Natural killer cell (primary cell): Measurements from ENCODE around the gene TFCP2L1. TPM values are rescaled to one million over a fixed set of nuclear protein-coding genes. Genes with fewer than 3 reads are reported as not detected.
A peak's percentile ranks its signal among the peaks of the same experiment; 100 is the strongest.

Source experiments
- ATAC-seq, 3 donors: fragments of 150-1000 bp in 2 of 3; fragments of 200-7000 bp in 1 of 3; cut with Tn5 transposase; 1 replicate in 1 of 3; 2 replicates in 2 of 3; pipeline ENCODE4 v1.10.0; 2021; ENCODE audit warnings: mild to moderate bottlenecking in 2 of 3, moderate library complexity in 2 of 3
- DNase-seq, 2 donors: peaks; one replicate each; pipeline versions ENCODE4 v3.0.0 to v3.0.0-alpha.2; 2013 to 2021; ENCODE audit warnings: mixed read lengths in 1 of 2
- H3K27ac ChIP-seq: one replicate; pipeline ENCODE4 v1.5.1; 2013; ENCODE audit warnings: mild to moderate bottlenecking, low read length
- H3K27me3 ChIP-seq: one replicate; pipeline ENCODE4 v1.6.1; 2013; ENCODE audit warnings: low read length; ENCODE audit not compliant: control insufficient read depth, insufficient read depth
- H3K36me3 ChIP-seq: one replicate; pipeline ENCODE4 v1.6.1; 2013; ENCODE audit warnings: low read length; ENCODE audit not compliant: control insufficient read depth, insufficient read depth
- H3K4me1 ChIP-seq: one replicate; pipeline ENCODE4 v1.6.1; 2013; ENCODE audit warnings: low read length; ENCODE audit not compliant: control insufficient read depth, insufficient read depth
- H3K4me3 ChIP-seq: one replicate; pipeline ENCODE4 v1.5.1; 2013; ENCODE audit warnings: low read length
- H3K9me3 ChIP-seq: one replicate; pipeline ENCODE4 v1.6.1; 2013; ENCODE audit warnings: low read length; ENCODE audit not compliant: control insufficient read depth, insufficient read depth
- H3K27ac Mint-ChIP-seq, 2 donors: one replicate each; pipeline ENCODE4 v1.8.0; 2022; ENCODE audit warnings: mild to moderate bottlenecking in 2 of 2, mixed read lengths in 2 of 2, moderate library complexity in 1 of 2
- H3K27me3 Mint-ChIP-seq, 2 donors: one replicate each; pipeline ENCODE4 v1.8.0; 2022; ENCODE audit warnings: low read depth in 2 of 2, mixed read lengths in 2 of 2
- H3K36me3 Mint-ChIP-seq: one replicate; pipeline ENCODE4 v1.8.0; 2022; ENCODE audit warnings: mixed read lengths
- H3K4me1 Mint-ChIP-seq, 2 donors: one replicate each; pipeline ENCODE4 v1.8.0; 2022; ENCODE audit warnings: mixed read lengths in 2 of 2
- H3K4me3 Mint-ChIP-seq: one replicate; pipeline ENCODE4 v1.8.0; 2022; ENCODE audit warnings: mild to moderate bottlenecking, moderate library complexity, mixed read lengths
- H3K9me3 Mint-ChIP-seq, 2 donors: one replicate each; pipeline ENCODE4 v1.8.0; 2022; ENCODE audit warnings: mixed read lengths in 2 of 2
- CTCF ChIP-seq: fragments of 200-600 bp; IDR thresholded peaks from one replicate; pipeline ENCODE4 v1.8.0; 2022; ENCODE audit warnings: antibody characterized with exemption
- WGBS: methylation state at CpG from one replicate; pipeline ENCODE4 v1.1.7; 2013; ENCODE audit warnings: missing lambda C conversion rate; ENCODE audit not compliant: insufficient coverage; 5-methylcytosine and 5-hydroxymethylcytosine counted together
- intact Hi-C: fragments of 100-400 bp; cut with micrococcal nuclease; formaldehyde crosslinking; loops from one replicate; pipeline ENCODE4 v1.14.2; 2022
- total RNA-seq, 4 donors: library from RNA; stranded (reverse); fragments of 120-200 nt in 1 of 4; gene quantifications; one replicate each; pipeline versions ENCODE4 v1.2.3 to v1.2.4, GENCODE V29; 2013 to 2022

Gene TFCP2L1
- total RNA-seq, 3 donors from 2014 or later (not counting 1 experiment from before 2014, with no cell fraction given) = 0.72 to 1.8 (median 0.85) TPM

GRCh38 chr2:121309801-121310200 lies 24.8 kb upstream of the TFCP2L1 start:
- ATAC-seq (peak; percentile 93 to 97 (median 94)), DNase-seq (peak; percentile 49 to 57)
- no peak overlapping the region for H3K4me3 ChIP-seq
- no peaks in the 10 kb centered on the region for H3K27me3 ChIP-seq
- H3K9me3 ChIP-seq = no peaks in the 10 kb centered on the region
- no peaks in the 10 kb centered on the region for H3K36me3 ChIP-seq
- TF ChIP-seq CTCF = no peak
- Mint-ChIP-seq H3K27ac (peak overlapping the region; percentile 85 to 86), H3K36me3 (no peaks in the 10 kb centered on the region), H3K4me3 (peak overlapping the region; percentile 49), H3K27me3 (peaks cover 0 to 7% of the 10 kb centered on the region in 2 donors), H3K4me1 (peaks cover 21 to 24% of the 10 kb centered on the region in 2 donors), H3K9me3 (no peaks in the 10 kb centered on the region)
- 7% methylated on average over 3 of the region's 3 CpGs for WGBS
- intact Hi-C loops = no loop called here
- peaks cover 6% of the 10 kb centered on the region for H3K4me1 ChIP-seq
- H3K27ac ChIP-seq = no peak overlapping the region

- Histone ChIP-seq H3K4me3 (no peak overlapping the region), H3K4me1 (peaks cover 6% of the 10 kb centered on the region), H3K9me3 (no peaks in the 10 kb centered on the region), H3K27ac (no peak overlapping the region), H3K36me3 (no peaks in the 10 kb centered on the region), H3K27me3 (no peaks in the 10 kb centered on the region)
- DNase-seq = no peak
- Mint-ChIP-seq H3K27ac (peak overlapping the region; percentile 85 to 86), H3K27me3 (peaks cover 0 to 7% of the 10 kb centered on the region in 2 donors), H3K4me1 (peaks cover 21 to 24% of the 10 kb centered on the region in 2 donors), H3K36me3 (no peaks in the 10 kb centered on the region), H3K4me3 (peak overlapping the region; percentile 55), H3K9me3 (no peaks in the 10 kb centered on the region)
- peak in 2 of 3 donors; percentile 2 to 13 for ATAC-seq
- intact Hi-C loops = no loop called here
- no peak for TF ChIP-seq CTCF
Observed at GRCh38 chr2:121309323-121309722, 24.3 kb upstream of the TFCP2L1 start.

DNA sequence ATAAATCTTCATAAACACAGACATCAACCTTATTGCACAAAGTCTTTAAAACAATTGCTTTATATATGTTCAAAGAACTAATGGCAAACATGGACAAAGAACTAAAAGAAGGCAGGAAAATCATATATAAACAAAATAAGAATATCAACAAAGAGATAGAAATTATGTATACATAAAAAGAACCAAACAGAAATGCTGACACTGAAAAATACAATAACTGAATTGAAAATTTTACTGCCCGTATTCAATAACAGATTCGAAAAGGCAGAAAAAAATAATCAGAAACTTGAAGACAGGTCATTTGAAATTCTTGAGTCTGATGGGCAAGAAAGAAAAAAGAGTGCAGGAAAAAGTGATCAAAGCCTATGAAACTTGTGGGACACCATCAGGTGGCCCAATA lies 22.0 kb upstream of the TFCP2L1 start:
- H3K27me3 Mint-ChIP-seq = peaks cover 0 to 13% of the 10 kb centered on the region in 2 donors
- TF ChIP-seq CTCF = no peak
- no peak for ATAC-seq

GRCh38 chr2:121304941-121305340 lies 19.9 kb upstream of the TFCP2L1 start:
- 89% methylated on average over 2 of the region's 2 CpGs for WGBS
- H3K4me3 Mint-ChIP-seq = no peak overlapping the region
- no peaks in the 10 kb centered on the region for H3K36me3 Mint-ChIP-seq
- H3K9me3 Mint-ChIP-seq = no peaks in the 10 kb centered on the region
- H3K9me3 ChIP-seq = no peaks in the 10 kb centered on the region
- H3K4me1 ChIP-seq = peaks cover 3% of the 10 kb centered on the region
- no peaks in the 10 kb centered on the region for H3K27me3 ChIP-seq
- H3K27me3 Mint-ChIP-seq = peaks cover 3 to 23% of the 10 kb centered on the region in 2 donors
- no peak overlapping the region for H3K4me3 ChIP-seq
- no peak overlapping the region for H3K27ac ChIP-seq
- no peak for ATAC-seq
- H3K36me3 ChIP-seq = no peaks in the 10 kb centered on the region
- no peak for TF ChIP-seq CTCF
- intact Hi-C loops = no loop called here
- H3K4me1 Mint-ChIP-seq = peaks cover 14 to 17% of the 10 kb centered on the region in 2 donors
- DNase-seq = no peak
- H3K27ac Mint-ChIP-seq = no peak overlapping the region

More for the DNA sequence above, 22.0 kb upstream of the TFCP2L1 start:
- H3K36me3 Mint-ChIP-seq = no peaks in the 10 kb centered on the region
- 88% methylated on average over 2 of the region's 2 CpGs for WGBS
- peaks cover 6% of the 10 kb centered on the region for H3K4me1 ChIP-seq
- no peak overlapping the region for H3K27ac ChIP-seq
- DNase-seq = no peak
- H3K9me3 ChIP-seq = no peaks in the 10 kb centered on the region
- no peaks in the 10 kb centered on the region for H3K36me3 ChIP-seq
- H3K4me1 Mint-ChIP-seq = peaks cover 21 to 24% of the 10 kb centered on the region in 2 donors
- no peak overlapping the region for H3K4me3 ChIP-seq
- intact Hi-C loops = no loop called here
- no peaks in the 10 kb centered on the region for H3K27me3 ChIP-seq
- no peak overlapping the region for H3K4me3 Mint-ChIP-seq
- no peaks in the 10 kb centered on the region for H3K9me3 Mint-ChIP-seq
- peak overlapping the region; percentile 55 to 85 for H3K27ac Mint-ChIP-seq
